Gastroesophageal sphincter (tissue), 3 donors: ENCODE results near the gene NDUFA7.

Experiments used
- CTCF ChIP-seq, 4 experiments: fragments of 200-600 bp in 2 of 4; fragments of 450-650 bp in 2 of 4; sonication (generic) in 1 of 4; IDR thresholded peaks; one replicate each; pipeline ENCODE4 v1.5.1; 2017 to 2019; ENCODE audit warnings: antibody characterized with exemption in 4 of 4, mild to moderate bottlenecking in 2 of 4, moderate library complexity in 2 of 4
- POLR2A ChIP-seq, 2 donors: fragments of 450-650 bp; IDR thresholded peaks; one replicate each; pipeline ENCODE4 v1.6.1; 2017; ENCODE audit warnings: antibody characterized with exemption in 2 of 2, mild to moderate bottlenecking in 2 of 2, moderate library complexity in 1 of 2

- no peak for TF ChIP-seq CTCF (IDR thresholded peaks at IDR 0.05)
- TF ChIP-seq POLR2A (IDR thresholded peaks at IDR 0.05): no peak
Measured at GRCh38 chr19:8336660-8337059, 15.5 kb upstream of the NDUFA7 start.
